ENCODE data around the gene EPO.
"Not testable (repeated sequence)": the region's sequence is repeated elsewhere in the genome, so short reads cannot be mapped to it uniquely, and the experiment has no call there.

Gene EPO

GRCh38 chr7:100683659-100684533 is 36.4 kb upstream of the EPO start:
- no peak for DNase-seq

DNA sequence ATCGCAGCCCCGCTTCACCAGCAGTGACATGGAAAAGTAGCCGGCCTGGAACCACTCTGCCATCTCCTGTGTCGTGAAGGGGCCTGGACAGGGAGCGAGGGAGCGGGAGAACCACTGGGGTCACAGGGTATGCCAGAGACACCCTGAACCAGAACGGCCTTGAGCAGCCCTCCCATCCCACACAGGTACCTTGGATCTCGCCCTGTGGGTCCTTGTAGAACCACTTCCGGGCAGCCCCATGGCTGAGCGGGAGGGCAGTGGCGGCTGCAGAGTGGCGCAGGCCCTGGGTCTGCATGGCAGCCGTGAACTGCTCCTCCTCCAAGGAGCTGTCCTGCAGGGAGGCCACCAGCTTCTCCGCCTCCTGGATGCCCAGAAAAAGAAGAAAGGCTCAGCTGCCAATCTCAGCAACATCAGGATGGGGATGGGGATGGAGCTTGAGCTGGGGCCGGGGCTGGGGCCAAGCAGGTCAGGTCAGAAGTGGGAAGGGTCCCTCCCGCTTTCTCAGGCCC is 35.7 kb upstream of the EPO start:
- no peak for DNase-seq

DNA sequence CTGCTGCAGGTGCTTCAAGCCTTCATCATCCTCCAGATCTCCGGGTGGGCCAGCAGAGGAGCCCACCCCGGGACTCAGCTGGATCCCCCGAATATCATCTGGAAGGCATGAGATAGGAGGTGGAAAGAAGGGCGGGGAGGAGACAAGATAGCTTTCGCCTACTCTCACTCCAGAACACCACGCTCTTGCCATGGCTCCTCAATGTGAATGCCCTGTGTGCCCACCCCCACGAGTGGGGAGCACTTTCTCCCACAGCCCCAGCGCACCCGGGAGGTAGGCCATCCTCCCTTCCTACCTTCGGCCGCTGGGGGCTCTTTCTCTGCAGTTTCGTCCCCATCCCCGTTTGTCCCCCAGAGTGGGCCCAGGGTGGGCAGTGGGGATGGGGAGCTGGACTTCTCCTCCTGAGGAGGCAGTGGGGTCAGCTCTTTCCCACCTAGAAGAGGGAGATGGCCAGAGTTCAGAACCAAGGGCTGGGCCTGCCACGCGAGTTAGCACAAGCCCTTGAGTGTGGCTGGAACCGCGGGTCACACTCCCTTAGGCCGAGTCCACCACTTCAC is 35.1 kb upstream of the EPO start:
- DNase-seq: no peak

DNA sequence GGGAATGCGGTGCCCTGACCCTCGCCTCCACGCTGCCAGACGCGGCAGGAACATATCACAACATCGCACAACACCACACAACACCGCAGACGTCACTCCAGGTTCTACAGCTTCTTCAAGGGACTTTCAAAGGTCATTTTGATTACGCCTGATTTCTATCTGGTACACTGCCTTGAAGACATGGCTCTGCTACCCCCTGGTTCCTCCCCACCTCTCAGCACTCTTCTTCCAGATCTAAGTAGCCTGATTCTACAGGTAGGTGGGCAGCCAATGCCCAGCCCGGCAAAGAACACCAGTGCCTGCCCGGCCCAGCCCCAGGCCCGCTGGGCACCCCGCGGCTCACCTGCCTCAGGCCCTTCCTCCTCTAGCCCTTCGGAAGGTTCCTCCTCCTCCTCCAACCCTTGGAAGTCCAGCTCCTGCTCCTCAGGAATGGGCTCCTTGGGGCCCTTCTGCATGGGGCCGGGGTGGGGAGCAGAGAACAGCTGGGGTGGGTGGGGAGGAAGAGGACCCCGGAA is 34.6 kb upstream of the EPO start:
- no peak for DNase-seq

DNA sequence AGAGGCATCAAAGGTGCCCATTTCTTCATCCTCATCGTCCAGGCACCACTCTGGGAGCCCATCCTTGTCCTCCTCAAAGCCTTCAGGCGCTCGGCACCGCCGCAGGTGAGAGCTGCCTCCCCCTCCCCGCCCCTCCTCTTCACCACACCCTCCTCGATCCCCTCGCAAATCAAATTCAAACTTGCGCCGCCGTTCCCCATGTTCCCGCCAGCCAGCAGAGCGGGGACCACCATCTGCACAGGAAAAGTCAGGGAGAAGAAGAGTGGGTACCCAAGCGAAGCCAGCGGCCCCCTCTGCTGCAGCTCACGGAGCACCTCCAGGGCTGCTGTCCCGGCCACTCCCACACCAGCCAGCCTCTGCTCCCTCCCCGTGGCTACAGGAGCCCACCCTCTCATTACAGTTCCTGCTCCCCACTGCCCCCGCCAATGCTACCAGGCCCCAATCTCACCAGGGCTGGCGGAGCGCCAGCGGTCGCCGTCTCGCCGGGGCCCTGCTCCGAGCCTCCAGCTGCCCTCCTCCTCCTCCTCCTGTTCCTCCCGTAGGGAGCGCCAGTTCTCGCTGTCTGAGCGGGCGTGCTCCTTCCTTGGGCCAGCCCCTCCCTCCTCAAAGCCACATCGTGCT is 34.0 kb upstream of the EPO start:
- no peak for DNase-seq

- DNase-seq: no peak
These were observed 33.5 kb upstream of the EPO start for GRCh38 chr7:100686822-100687211.

DNA sequence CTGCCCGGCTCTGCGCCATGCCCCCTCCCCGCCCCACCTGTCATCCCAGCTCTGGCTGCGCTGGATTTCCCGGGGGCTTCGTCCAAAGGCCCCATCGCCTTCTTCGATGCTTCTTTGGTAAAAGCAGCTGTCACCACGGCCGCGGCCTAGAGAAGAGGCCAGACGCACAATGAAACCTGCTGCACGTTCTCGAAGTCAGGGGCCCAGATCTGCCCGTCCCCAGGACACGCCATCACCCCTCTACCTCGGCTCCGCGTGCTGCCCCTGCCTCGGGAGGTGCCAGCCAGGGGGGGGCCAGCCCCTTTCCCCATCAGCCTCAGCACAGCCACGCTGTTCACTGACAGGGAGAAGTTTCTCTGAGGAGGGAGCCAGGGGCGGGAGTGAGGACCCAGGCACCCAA is 33.0 kb upstream of the EPO start:
- no peak for DNase-seq

DNA sequence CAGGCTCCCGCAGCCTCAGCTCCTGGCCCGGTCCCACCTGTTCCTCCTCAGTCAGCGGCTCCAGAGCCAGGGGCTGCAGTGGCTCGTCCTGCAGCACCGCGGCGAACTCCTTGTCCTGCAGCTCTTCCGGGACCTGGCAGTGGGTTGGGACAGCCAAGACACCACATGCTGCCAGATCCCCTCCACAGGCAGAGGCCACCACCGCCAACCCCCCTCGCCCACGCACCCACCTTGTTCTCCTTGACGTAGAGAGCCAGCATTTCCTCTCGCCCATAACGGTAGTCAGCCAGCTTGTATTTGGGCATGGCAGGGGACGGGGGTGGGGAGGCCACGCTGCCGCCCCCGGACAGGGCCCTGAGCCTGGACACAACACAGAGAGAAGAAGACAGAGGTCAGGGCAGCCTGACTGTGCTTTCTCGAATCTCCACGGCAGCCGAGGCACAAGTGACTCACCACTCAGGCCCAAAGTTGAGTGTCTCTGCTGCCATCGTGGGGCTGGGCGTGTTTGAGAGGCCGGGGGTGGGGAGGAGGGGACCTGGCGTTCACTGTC is 32.4 kb upstream of the EPO start:
- no peak for DNase-seq

DNA sequence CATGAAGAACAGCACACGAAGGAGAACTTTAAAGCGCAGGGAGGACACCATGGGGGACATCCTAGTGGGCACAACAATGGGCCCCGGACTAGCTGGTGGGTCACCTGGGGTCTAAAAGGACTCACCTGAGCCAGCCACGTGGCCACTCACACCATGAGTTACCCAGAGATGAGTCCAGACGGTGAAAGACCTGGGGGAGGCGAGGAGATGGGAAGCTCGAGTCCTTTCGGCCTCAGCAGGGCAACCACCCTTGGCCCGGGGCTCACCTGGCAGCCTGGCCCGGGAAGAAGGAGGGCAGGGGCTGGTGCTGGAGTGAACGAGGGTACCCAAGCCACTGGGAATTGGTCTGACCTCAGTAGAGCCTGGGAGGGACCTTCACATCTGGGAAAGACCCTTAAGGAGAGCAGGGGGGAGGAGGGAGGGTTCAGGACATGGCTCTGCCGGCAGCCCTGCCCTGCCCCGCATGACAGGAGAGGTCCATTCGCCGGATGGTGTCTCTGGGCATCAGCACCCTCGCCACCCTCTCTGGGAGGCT is 31.9 kb upstream of the EPO start:
- DNase-seq: no peak

- DNase-seq: no peak
These were observed 30.8 kb upstream of the EPO start for GRCh38 chr7:100689230-100690135.

DNA sequence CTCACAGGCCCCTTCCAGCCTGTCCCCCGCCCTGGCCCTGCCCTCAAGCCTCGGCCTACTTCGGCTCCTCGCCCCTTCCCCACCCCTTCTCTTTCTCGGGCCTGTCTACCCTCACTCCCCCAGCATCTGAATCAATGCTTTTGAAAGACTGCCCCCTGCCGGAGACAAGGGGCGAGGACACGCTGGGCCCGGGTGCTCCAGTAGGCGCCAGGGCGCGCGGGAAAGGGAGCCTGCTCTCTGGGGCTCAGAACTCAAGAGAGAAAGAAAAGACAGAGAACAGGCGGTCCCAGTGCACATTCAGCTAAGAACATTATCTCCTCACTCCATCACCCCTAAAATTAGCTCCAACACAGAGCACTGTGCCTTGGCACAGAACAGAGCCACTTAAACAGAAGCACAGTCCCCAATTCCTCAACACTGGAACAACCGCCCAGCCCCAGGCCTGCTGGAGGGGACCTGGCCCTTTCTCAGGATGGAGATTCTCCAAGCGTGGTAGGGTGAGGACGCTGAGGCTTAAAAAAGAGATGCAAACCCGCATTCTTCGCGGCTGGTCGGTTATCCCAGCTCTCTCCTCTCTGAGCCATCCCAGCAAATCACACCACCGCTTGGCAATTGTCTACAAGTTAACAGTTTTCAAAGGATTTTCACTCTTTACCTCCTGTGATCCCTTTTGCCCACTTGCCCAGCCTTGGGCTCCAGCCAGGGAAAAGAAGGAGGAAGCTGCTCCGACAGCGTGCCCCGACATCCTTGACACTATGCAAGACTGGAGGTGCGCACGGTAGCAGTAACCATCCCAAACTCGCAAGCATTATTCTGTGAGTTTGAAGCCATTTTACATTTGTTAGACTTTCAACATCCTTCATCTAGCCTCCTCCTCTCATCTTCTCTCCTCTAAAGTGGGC is 28.3 kb upstream of the EPO start:
- DNase-seq: peak; percentile 83

- no peak for DNase-seq
These were observed 27.7 kb upstream of the EPO start for GRCh38 chr7:100692578-100692961.

- DNase-seq: no peak
These were observed 26.8 kb upstream of the EPO start for GRCh38 chr7:100693312-100694097.

DNA sequence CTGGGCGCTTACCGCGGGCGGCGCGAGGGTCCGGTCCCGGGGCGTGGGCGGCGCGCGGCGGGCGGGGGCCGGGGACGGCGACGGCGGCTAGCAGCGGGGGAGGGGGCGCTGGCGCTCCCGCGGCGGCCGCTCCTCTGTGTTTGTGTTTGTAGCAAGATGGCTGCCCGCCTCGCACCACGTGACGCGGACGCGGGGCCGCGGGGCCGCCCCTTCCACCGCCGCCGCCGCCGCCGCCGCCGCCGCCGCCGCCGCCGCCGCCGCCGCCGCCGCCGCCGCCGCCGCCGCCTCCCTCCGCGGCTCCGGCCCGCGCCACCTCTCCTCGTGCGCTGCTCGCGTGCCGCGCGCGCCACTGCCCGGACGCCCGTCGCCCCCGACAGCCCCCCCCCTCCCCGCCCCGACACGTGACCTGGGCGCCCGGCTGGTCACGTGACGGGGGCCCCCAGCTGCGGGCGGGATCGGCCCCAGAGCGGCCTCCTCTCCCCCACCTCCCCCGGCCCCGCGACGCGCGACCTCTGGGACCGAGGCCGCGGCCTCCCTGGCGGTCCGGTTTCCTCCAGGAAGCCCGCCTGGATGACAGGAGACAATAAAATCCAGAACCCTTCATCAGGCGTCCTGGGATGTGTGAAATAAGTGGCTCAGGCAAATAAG is 26.0 kb upstream of the EPO start, which contains the start of gene GIGYF1:
GIGYF1 (minus strand) TSS at position 153 of the 648 bp plus-strand sequence. CDS start 6,012 bp downstream, outside the sequence.
- DNase-seq: peak; percentile 77

DNA sequence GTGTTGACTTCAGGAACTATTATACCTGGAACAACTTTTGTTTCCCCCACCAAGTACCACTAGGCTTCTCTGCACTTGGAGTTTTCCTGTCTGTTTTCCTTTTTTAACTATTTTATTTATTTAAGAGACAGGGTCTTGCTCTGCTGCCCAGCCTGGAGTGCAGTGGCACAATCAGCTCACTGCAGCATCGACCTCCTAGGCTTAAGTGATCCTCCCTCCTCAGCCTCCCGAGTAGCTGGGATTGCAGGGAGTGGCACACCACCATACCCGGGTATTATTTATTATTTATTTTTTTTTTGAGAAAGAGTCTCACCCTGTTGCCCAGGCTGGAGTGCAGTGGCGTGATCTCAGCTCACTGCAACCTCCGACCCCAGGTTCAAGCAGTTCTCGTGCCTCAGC is 24.1 kb upstream of the EPO start:
- no peak for DNase-seq

- DNase-seq: no peak
These were observed 21.2 kb upstream of the EPO start for GRCh38 chr7:100699018-100699417.

DNA sequence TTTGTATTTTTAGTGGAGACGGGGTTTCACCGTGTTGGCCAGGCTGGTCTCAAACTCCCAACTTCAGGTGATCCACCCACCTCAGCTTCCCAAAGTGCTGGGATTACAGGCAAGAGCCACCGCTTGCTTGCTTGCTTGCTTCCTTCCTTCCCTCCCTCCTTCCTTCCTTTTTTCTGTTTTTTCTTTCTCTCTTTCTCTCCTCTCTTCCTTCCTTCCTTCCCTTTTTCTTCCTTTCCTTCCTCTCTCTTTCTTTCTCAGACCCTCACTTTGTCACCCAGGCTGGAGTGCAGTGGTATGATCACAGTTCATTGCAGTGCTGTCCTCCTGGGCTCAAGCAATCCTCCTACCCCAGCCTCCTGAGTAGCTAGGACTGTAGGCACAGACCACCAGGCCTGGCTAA is 19.2 kb upstream of the EPO start:
- DNase-seq: not testable (repeated sequence)

- peak; percentile 80 for DNase-seq
These were observed 14.9 kb upstream of the EPO start for GRCh38 chr7:100705320-100705752.
